Measurements from ENCODE around the gene SLC22A3. TPM values are rescaled to one million over a fixed set of nuclear protein-coding genes. Genes with fewer than 3 reads are reported as not detected.
"Not testable (repeated sequence)": the region's sequence is repeated elsewhere in the genome, so short reads cannot be mapped to it uniquely, and the experiment has no call there.

Gene SLC22A3
- total RNA-seq, 4 donors from 2014 or later, result 11.8 to 31.0 (median 22.3) TPM

GRCh38 chr6:160362556-160362955, 14.4 kb downstream of the SLC22A3 start:
- no peaks in the 10 kb centered on the region for H3K4me1 ChIP-seq
- no peak overlapping the region for H3K4me3 ChIP-seq
- H3K9me3 ChIP-seq, result no peaks in the 10 kb centered on the region
- H3K27ac ChIP-seq, result no peak overlapping the region
- no peaks in the 10 kb centered on the region for H3K27me3 ChIP-seq
- H3K36me3 ChIP-seq, result no peaks in the 10 kb centered on the region
- no peak for ATAC-seq
- no peak for TF ChIP-seq POLR2A (IDR thresholded peaks at IDR 0.05)
- no peak for TF ChIP-seq POLR2AphosphoS5 (IDR thresholded peaks at IDR 0.05)
- TF ChIP-seq CTCF (IDR thresholded peaks at IDR 0.05), result no peak
- no peak for TF ChIP-seq EP300 (IDR thresholded peaks at IDR 0.05)
- WGBS, 2 donors (ENCODE audit: low coverage in 1 of 2), result no CpG with 5 or more reads among the region's 28 CpGs

- 96 to 100% methylated on average over 5 of the region's 30 CpGs for WGBS, 2 donors (ENCODE audit: low coverage in 1 of 2)
- Histone ChIP-seq H3K4me1 (no peaks in the 10 kb centered on the region), H3K36me3 (no peaks in the 10 kb centered on the region), H3K9me3 (no peaks in the 10 kb centered on the region), H3K27me3 (no peaks in the 10 kb centered on the region), H3K4me3 (no peak overlapping the region), H3K27ac (no peak overlapping the region)
- no peak for ATAC-seq
- TF ChIP-seq CTCF (IDR thresholded peaks at IDR 0.05) (no peak), POLR2AphosphoS5 (IDR thresholded peaks at IDR 0.05) (no peak), EP300 (IDR thresholded peaks at IDR 0.05) (no peak), POLR2A (IDR thresholded peaks at IDR 0.05) (no peak)
Measured at GRCh38 chr6:160363016-160363996, 15.1 kb downstream of the SLC22A3 start.

GRCh38 chr6:160365117-160365516, 16.9 kb downstream of the SLC22A3 start:
- no peak overlapping the region for H3K27ac ChIP-seq
- no peak overlapping the region for H3K4me3 ChIP-seq
- no peaks in the 10 kb centered on the region for H3K4me1 ChIP-seq
- no peaks in the 10 kb centered on the region for H3K27me3 ChIP-seq
- TF ChIP-seq EP300 (IDR thresholded peaks at IDR 0.05) (no peak), POLR2AphosphoS5 (IDR thresholded peaks at IDR 0.05) (no peak), POLR2A (IDR thresholded peaks at IDR 0.05) (no peak)
- H3K36me3 ChIP-seq, result no peaks in the 10 kb centered on the region
- peaks cover 0 to 4% (median 0%) of the 10 kb centered on the region in 3 donors for H3K9me3 ChIP-seq
- ATAC-seq, result no peak

GRCh38 chr6:160367798-160368547, 19.8 kb downstream of the SLC22A3 start:
- no peaks in the 10 kb centered on the region for H3K36me3 ChIP-seq
- no peaks in the 10 kb centered on the region for H3K4me1 ChIP-seq
- no peak overlapping the region for H3K4me3 ChIP-seq
- WGBS, 2 donors (ENCODE audit: low coverage in 1 of 2), result 69 to 80% methylated on average over 4 to 6 of the region's 6 CpGs
- no peaks in the 10 kb centered on the region for H3K27me3 ChIP-seq
- no peak overlapping the region for H3K27ac ChIP-seq
- peaks cover 0 to 4% (median 0%) of the 10 kb centered on the region in 3 donors for H3K9me3 ChIP-seq
- TF ChIP-seq POLR2A (IDR thresholded peaks at IDR 0.05), result no peak
- TF ChIP-seq CTCF (IDR thresholded peaks at IDR 0.05), result no peak
- TF ChIP-seq POLR2AphosphoS5 (IDR thresholded peaks at IDR 0.05), result no peak
- ATAC-seq, result no peak

- no peak for TF ChIP-seq CTCF (IDR thresholded peaks at IDR 0.05)
- TF ChIP-seq POLR2A (IDR thresholded peaks at IDR 0.05), result no peak
- no peak for TF ChIP-seq EP300 (IDR thresholded peaks at IDR 0.05)
- TF ChIP-seq POLR2AphosphoS5 (IDR thresholded peaks at IDR 0.05), result no peak
- no peaks in the 10 kb centered on the region for H3K27me3 ChIP-seq
- H3K27ac ChIP-seq, result no peak overlapping the region
- no peak for ATAC-seq
- H3K36me3 ChIP-seq, result no peaks in the 10 kb centered on the region
- 56% methylated on average over 3 of the region's 4 CpGs; no CpG with 5 or more reads in 1 of the 2 donors for WGBS, 2 donors (ENCODE audit: low coverage in 1 of 2)
- no peaks in the 10 kb centered on the region for H3K4me1 ChIP-seq
- no peak overlapping the region for H3K4me3 ChIP-seq
- peaks cover 0 to 4% (median 0%) of the 10 kb centered on the region in 3 donors for H3K9me3 ChIP-seq
Measured at GRCh38 chr6:160368670-160369069, 20.5 kb downstream of the SLC22A3 start.

- H3K36me3 ChIP-seq, H3K4me1 ChIP-seq, H3K9me3 ChIP-seq, H3K27ac ChIP-seq, ATAC-seq, H3K4me3 ChIP-seq, H3K27me3 ChIP-seq: not testable (repeated sequence)
- 43 to 80% methylated on average over 1 of the region's 4 CpGs for WGBS, 2 donors (ENCODE audit: low coverage in 1 of 2)
Measured at GRCh38 chr6:160373601-160374000, 25.4 kb downstream of the SLC22A3 start.

Measured in gastroesophageal sphincter (tissue), 4 donors.